Stimulated activated CD8-positive, alpha-beta memory T cell treated with anti-CD3 and anti-CD28 coated beads, Interleukin-4, amount 100 ng/mL, for 4 hours (primary cell): ENCODE results near the gene CALD1.

Source experiments
- DNase-seq, 2 donors: peaks; one replicate each; pipeline ENCODE4 v3.0.0-alpha.2; 2020; ENCODE audit warnings: low read depth in 2 of 2, low spot score in 1 of 2

Gene CALD1

DNA sequence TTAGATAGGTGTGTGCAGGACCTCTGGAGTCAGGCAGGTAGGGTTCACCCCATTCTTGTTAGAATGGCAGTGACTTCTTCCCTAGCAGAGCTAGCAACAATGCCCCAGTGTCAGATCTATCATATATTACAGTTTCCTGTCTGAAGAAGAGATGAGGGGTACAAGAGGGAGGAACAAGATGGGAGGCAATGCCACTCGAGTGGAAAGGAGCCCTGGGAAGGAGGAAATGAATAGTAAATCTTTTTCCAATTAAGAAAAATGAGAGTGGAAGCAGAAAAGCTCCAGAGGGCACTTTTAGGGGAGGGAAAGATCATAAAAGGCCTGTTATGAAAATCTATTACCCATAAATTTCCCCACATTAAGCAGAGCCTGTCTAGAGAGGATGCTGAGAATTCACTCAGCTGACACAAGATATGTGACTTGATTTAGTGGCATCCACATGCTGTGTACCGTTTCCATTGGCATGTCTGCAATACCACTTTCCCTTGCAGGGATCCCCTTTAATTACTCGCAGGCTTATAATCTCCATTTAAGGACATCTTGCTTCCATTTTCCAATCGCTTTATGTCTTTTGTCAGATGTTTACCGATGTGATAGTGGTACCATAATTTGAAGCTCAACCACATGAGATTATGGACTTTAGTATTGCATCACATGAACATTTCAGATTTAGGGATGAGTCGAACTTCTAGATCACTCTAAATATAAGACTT, 136.9 kb downstream of the CALD1 start:
- no peak for DNase-seq

DNA sequence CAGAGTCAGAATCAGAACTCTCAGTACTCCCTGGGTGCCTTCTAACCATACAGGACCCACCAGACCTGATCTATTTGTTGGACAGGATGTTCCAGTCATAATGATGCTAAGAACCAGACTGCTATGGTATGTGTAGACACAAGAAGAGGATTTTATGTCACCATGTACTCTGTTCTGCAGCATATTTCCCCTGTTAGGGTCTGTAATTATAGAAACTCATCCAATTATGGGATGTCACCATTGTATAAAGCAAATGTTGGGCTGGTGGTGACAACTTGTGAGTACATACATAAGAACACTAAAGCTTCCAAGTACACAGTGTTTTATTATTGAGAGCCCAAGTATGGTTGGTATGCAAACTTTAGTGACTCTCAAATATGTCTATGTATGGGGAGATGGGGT, 139.8 kb downstream of the CALD1 start:
- no peak for DNase-seq

DNA sequence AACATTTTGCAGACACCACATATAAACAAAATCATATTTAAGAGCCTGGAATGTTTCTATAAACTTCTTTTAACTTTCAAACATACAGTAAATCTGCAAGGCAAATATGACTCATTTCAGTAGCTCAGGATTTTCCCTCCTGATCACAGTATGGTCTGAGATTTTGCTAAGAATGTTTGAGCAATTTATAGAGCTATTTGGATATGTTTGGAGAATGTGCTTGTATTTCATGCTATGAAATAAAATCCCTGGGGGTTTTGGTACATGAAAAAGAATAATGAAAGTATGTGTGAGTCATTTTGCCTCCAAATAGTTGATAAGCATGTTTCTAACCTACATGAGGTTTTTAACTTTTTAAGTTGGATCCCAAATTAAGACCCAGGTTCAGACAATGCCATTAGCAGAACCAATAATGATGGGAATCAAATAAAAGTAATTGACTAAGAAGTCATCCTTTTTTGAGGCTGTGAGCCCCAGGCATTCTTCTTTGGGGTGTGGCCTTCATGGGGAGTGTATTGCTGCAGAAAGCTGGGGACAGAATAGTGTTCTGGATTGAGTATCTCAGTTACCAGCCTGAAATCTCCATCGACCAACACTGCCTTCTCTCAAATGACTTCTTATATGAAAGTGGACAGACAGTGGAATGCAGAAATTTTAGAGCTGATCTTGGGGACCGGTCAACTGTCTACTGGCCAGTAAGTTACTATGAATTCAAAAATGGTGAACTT, 140.8 kb downstream of the CALD1 start:
- DNase-seq, result no peak

DNA sequence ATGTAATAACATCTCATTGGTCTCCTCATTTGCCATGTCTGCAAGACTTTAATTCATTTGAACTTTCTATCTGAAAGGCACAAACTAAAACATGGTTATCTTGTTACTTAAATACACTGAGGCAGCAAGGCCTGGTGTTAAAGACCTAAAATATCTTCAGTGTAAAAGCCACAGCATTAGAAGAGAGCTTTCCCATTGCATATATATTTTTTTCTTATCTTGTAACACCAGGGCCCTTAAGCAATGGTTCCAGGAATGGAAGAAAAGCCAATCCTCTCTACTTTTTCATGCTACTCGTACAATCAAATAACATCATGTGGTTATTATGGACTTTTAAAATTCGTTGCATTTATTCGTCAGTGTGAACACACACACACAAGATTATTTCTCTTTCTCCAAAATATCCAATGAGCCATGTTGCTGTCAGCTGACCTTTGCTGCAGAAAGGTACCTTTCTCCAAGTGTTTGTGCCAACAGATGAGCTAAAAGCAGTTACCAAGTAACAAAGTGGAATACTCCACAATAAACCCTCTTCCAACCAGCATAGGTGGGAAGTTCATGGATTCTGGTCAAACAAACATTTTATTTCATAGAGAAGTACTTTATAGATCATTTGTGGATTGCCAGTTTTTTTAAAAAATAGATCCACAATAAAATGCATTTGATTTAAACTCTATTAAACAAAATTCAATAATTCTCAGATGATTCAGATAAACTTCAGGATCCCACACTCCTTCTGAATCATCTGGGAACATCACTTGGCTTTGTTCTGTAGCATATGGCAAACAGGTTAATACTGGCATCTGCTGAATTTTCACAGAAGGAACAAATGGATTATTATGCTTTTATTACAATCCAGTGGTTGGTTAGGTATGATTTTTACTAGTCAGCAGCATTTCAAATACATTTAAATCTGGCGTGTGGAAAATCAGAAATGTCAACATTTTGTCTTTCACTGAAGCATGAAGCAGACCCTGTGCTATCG, 143.6 kb downstream of the CALD1 start:
- no peak for DNase-seq

DNA sequence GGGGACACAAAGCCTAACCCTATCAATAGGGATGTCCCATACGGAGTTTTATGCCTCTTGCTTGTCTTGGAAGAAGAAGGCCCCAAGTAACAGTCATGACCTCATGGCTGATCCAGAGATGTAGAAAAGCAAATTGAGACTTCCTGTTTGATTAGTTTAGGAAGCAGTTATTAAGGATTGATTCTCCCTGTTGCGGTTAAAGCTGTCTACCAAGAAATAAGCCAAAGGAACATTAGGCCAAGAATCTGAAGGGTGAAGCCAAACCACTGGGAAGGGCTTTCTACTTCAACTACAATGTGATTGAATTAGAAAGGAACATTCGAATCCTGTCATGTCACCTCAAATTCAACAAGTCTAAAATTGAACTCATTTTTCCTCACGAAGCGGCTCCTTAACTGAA, 146.3 kb downstream of the CALD1 start:
- DNase-seq, result no peak

DNA sequence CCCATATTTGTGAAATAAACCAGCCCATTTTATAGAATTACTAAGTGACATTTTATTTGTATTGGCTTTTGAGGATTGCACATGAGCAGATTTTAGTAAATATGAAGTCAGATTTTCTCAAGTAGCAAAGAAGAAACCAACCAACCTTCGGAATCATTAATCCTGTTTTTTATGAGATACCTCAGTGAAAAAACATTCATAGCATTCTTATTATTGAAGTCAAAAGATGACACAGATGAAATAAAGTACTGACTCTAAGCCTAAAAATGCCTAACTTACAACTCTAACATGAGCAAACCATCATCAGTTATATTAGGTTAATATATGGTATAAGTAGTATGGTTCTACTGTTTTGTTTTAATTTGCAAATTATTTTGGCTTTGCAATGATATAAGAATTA, 147.0 kb downstream of the CALD1 start:
- DNase-seq, result no peak

DNA sequence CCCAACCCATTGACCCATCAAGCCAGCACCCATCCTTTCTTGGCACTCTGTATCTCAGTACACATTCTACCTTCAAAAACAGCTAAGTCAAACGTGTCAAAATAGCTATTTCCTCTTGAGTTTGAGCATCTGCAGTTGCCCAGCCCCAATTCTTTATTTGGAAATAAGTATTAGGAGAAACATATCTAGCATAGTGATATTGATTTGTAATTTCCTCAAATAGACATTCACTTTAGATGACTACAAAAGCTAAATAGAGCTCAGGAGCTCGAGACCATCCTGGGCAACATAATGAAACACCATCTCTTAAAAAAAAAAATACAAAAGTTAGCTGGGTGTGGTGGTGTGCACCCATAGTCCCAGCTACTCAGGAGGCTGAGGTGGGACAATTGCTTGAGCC, 147.6 kb downstream of the CALD1 start:
- no peak for DNase-seq

DNA sequence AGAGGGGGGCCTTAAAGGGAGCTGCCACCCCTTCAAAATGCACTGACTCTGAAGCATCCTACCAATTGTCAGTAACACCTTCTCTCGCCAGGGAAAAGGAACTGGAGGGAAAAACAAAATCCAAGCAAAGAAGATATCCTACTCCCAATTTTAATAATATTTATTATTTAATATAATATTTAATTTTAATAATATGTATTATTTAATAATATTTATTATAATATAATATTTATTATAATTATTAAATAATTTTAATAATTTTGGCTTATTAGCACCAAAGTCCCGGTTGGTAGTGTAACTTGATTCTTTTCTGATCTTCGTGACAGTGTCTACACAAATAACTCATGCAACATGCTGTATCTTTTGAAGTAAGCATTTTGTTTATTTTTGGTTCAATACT, 148.3 kb downstream of the CALD1 start:
- DNase-seq, result no peak

DNA sequence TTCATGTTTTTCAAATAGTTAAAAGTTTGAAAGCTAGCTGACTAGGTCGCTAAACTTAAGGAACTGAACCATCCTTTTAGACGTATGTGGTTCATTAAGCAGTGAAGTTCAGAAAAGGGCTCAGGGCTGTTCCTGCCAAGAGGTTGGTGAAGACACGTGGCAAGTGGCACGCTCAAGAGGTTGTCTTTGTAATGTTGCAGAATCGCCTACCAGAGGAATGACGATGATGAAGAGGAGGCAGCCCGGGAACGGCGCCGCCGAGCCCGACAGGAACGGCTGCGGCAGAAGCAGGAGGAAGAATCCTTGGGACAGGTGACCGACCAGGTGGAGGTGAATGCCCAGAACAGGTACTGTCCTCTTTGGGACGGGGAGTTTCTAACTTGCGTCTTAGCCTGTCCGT, 149.1 kb downstream of the CALD1 start:
- no peak for DNase-seq

DNA sequence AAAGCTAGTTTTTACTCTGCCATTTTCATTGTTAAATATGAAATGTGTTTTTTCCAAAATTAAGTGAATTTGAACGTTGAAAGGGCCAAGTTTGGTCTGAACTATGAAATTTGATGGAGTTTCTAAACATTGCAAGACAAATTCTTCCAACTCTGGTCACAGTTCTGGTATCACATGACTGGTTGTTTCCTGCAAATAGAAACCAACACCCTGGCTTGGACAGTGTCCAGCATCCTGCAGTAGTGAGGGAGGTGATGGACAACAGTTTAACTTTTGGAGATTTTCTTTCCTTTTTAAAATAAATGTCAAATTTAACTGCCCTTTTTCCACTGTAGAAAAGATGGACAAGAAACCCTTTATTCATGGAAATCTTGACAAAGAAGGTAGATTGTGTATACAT, 152.1 kb downstream of the CALD1 start:
- DNase-seq, result no peak

DNA sequence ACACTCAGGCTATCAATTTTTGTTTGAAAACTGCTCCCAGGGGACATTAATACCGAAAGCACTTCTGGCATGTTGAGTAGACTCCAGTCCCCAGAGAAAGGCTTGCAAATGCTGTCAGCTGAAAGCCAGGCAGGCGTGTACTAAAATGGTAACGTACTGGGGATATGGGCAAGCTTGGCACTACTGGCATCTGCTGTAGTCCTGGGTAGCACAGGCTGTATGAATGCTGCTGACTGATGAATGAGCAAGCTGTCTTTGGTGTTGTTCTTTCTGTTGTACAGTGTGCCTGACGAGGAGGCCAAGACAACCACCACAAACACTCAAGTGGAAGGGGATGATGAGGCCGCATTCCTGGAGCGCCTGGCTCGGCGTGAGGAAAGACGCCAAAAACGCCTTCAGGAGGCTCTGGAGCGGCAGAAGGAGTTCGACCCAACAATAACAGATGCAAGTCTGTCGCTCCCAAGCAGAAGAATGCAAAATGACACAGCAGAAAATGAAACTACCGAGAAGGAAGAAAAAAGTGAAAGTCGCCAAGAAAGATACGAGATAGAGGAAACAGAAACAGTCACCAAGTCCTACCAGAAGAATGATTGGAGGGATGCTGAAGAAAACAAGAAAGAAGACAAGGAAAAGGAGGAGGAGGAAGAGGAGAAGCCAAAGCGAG, 153.4 kb downstream of the CALD1 start:
- no peak for DNase-seq

DNA sequence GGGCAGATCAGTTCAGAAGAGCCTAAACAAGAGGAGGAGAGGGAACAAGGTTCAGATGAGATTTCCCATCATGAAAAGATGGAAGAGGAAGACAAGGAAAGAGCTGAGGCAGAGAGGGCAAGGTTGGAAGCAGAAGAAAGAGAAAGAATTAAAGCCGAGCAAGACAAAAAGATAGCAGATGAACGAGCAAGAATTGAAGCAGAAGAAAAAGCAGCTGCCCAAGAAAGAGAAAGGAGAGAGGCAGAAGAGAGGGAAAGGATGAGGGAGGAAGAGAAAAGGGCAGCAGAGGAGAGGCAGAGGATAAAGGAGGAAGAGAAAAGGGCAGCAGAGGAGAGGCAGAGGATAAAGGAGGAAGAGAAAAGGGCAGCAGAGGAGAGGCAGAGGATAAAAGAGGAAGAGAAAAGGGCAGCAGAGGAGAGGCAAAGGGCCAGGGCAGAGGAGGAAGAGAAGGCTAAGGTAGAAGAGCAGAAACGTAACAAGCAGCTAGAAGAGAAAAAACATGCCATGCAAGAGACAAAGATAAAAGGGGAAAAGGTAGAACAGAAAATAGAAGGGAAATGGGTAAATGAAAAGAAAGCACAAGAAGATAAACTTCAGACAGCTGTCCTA, 154.1 kb downstream of the CALD1 start:
- DNase-seq, result no peak

DNA sequence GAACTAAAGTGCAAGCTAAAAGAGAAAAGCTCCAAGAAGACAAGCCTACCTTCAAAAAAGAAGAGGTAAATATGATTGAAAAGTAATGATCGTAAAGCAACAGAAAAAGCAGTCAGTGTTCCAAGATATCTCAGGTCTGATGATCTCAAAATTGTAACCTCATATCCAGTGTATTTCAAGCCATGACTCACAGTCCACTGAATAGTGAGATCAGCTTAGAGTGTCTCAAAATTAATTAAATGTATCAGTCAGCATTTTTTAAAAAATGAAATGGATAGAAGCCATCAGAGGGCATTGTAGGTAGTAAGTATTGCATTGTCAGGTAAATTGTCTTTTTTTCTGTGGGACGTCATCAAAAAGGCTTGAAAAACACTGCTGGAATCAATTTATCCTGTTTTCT, 156.3 kb downstream of the CALD1 start:
- no peak for DNase-seq

DNA sequence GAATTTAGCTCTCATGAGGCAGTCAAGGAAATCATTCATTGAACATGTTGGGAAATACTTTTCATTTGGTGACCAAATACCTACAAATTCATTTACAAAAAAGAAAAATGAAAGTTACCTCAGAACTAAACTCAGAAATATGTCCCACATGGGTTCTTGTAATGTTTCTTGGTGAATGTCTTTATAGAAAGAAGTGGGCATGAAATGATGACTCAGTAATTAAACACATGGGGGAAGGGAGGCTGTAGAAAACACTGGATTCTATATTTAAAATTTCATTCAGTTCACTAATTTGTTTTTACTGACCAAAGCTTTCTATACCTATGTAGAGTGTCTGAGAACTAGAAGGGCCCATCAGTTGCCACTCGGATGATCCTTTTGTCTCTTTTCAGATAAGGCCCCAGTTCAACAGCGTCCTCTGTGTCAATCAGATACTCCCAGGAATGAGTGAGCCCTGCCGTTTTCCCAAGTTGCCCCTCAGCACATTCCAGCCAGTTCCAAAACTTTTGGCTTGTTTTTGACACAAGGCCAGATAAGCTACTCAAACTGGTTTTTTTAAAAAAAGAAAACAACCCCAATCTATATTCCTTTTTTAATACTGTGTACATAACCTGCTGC, 157.6 kb downstream of the CALD1 start:
- no peak for DNase-seq

DNA sequence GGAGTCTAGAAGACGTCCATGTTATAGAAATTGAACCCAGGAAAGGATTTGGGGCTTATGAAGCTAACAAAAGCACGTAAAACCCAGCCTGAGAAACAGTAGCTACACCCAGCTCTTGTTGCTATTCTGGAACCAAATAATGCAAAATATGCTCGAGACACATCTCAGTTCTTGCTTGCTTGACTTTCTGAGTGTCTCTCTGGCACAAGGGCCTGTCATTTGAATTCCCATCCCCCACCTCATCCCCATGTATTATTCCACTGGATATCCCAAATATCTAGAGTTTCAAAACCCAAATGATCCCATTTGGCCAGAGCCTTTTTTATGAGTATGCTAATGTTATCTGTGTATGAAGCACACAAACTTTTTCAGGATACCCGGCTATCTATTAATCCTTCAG, 158.7 kb downstream of the CALD1 start:
- no peak for DNase-seq

DNA sequence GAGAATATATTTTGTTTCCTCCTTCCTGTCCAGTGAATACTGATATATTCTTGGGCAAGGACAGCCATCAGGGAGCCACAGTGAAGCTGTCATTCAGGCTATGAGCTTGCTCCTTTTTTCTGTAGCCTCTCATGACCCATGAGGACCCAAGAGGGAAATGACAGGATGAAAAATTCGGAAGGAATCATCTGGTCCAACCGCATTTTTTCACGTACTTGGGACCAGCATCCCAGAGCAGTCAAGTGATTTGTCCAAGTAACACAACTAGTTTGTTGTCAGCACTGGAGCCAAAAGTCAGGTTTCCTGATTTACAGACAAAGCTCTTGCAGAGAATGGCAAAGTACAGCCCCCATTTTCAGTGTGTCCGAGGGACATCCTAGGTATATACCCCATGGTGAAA, 159.7 kb downstream of the CALD1 start:
- DNase-seq, result no peak

DNA sequence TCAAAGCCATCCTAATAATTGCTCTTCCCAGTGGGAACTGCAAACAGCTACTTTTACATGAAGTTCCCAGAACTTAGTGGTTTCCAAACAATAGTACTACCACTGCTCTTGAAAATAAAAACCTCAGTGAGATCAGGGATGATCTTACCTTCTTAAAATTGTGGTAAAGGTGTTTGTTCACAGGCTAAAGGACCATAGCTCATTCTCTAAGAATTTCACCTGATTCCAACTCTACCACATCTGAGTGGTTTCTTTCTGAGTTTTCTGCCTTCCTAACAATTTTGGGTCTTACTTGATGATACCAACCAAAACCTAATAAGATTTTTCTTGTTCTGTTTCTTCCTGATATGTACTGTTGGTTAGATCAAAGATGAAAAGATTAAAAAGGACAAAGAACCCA, 161.3 kb downstream of the CALD1 start:
- DNase-seq, result no peak

DNA sequence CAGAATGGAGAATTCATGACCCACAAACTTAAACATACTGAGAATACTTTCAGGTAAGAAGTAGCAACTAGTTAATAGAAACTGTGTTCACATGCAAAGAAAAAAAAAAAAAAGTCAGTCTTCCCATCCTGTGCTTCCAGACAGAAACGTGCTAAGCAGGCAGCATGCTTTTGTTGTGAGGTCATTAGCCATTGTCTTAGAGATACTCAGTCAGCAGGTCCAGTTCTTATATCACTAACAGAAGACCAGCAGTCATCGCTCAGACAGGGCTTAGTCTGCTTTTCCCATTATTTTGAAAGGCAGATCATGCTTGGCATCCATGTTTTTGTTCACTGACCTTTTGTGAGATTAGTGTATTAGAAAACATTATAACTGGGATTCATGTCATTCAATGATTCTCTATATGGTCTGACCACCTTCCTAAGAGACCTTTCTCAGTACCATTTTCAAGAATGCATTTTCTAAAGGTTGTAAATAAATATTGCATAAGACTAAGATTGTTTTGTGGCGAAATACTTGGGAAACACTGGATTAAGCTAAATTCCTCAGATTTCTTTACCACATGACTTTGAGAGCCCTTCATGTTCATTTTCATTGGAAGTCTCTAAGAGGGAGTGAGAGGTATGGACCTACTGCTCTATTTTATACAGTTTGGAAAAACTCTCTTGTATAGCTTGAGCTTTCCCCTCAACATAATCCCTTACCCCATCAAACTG, 161.9 kb downstream of the CALD1 start:
- no peak for DNase-seq

DNA sequence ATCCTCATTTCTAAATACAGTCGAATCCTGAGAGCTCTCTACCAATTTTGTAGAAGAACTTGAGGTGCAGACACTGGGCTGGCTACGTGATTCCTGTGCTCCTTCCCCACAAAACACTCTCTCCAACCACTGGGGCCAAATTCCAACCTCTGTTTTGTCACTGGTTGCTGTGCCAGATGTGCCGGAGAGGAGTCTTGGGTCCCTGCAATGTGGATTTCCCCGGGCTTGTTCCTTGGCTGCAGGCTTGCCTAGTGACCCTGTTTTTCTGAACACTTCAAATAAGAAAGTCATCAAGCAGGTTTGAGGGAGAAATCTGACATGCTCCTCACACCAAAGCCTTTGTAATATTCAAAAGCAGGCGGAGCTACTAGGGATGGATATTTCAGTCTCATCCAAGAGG, 162.5 kb downstream of the CALD1 start:
- no peak for DNase-seq
